OCI-LY3 (cell line): ENCODE data around the gene KCNS1.

ENCODE experiments used
- H2AFZ ChIP-seq: fragments of 200-600, 300-600 bp; shearing (Covaris generic); 2 replicates; pipeline ENCODE4 v1.6.0; 2014; ENCODE audit warnings: antibody characterized with exemption, low read depth, low read length
- H3K27ac ChIP-seq: fragments of 200-600, 300-600 bp; sonication (generic); 2 replicates; pipeline ENCODE4 v1.5.1; 2014; ENCODE audit warnings: mild to moderate bottlenecking, low read length, moderate library complexity, mixed read lengths
- H3K27me3 ChIP-seq: fragments of 200-600, 300-600 bp; sonication (generic); 2 replicates; pipeline ENCODE4 v1.6.1; 2014; ENCODE audit warnings: low read depth, low read length, mixed read lengths
- H3K36me3 ChIP-seq: fragments of 200-600, 300-600 bp; sonication (generic); replicated peaks from 2 replicates; pipeline ENCODE3; 2014; ENCODE audit warnings: low read depth, low read length, mixed read lengths
- H3K4me1 ChIP-seq: fragments of 300-600, 200-600 bp; sonication (generic); 2 replicates; pipeline ENCODE4 v1.6.1; 2014; ENCODE audit warnings: low read length, mixed read lengths
- H3K4me2 ChIP-seq: fragments of 200-600, 300-600 bp; sonication (generic); 2 replicates; pipeline ENCODE4 v1.6.1; 2014; ENCODE audit warnings: low read length, mixed read lengths
- H3K4me3 ChIP-seq: fragments of 300-600, 200-600 bp; sonication (generic); 2 replicates; pipeline ENCODE4 v1.5.1; 2014; ENCODE audit warnings: antibody characterized with exemption, mild to moderate bottlenecking, low read length, moderate library complexity
- H3K79me2 ChIP-seq: fragments of 300-600, 200-600 bp; shearing (Covaris generic); 2 replicates; pipeline ENCODE4 v1.6.1; 2014; ENCODE audit warnings: mild to moderate bottlenecking, low read length, mixed read lengths
- H3K9ac ChIP-seq: fragments of 300-600, 200-600 bp; shearing (Covaris generic); 2 replicates; pipeline ENCODE4 v1.6.0; 2014; ENCODE audit warnings: mild to moderate bottlenecking, low read length, moderate library complexity
- H3K9me3 ChIP-seq: fragments of 200-600, 300-600 bp; shearing (Covaris generic); 2 replicates; pipeline ENCODE4 v1.6.1; 2014; ENCODE audit warnings: low read length, mixed read lengths; ENCODE audit not compliant: insufficient read depth
- H4K20me1 ChIP-seq: fragments of 200-600, 300-600 bp; sonication (generic); 2 replicates; pipeline ENCODE4 v1.6.1; 2016; ENCODE audit warnings: low read length, mixed read lengths; ENCODE audit not compliant: insufficient read depth
- EZH2phosphoT487 ChIP-seq: fragments of 200-600 bp; shearing (Covaris generic); IDR thresholded peaks from 2 replicates; pipeline ENCODE4 v1.6.1; 2018; ENCODE audit warnings: antibody characterized with exemption, mixed run types, low read depth
- TF ChIP-seq, protein P1 (sequence below): fragments of 200-600, 300-600 bp; sonication (generic); IDR thresholded peaks from 2 replicates; pipeline ENCODE4 v1.5.1; 2014; ENCODE audit warnings: antibody characterized with exemption, low read length, low read depth

Gene KCNS1

DNA sequence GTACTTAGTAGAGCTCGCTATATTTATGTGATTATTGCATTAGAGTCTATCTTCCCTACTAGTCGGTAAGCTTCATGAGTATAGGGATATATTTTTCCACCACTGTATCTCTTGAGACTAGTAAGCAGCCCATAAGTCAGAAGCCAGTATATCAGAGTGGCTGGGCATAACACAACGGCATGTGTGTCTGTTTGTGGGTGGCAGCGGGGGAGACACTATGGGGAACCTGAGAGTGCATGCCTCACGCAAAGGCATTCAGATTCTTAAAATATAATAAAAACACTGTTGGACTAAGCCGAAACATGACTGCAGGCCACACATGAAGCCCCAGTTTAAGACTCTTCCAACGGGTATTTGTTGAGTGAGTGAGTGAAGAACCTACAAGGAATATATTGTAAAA lies 8.0 kb downstream of the KCNS1 start:
- no peak for TF ChIP-seq EZH2phosphoT487
- TF ChIP-seq, protein P1, sequence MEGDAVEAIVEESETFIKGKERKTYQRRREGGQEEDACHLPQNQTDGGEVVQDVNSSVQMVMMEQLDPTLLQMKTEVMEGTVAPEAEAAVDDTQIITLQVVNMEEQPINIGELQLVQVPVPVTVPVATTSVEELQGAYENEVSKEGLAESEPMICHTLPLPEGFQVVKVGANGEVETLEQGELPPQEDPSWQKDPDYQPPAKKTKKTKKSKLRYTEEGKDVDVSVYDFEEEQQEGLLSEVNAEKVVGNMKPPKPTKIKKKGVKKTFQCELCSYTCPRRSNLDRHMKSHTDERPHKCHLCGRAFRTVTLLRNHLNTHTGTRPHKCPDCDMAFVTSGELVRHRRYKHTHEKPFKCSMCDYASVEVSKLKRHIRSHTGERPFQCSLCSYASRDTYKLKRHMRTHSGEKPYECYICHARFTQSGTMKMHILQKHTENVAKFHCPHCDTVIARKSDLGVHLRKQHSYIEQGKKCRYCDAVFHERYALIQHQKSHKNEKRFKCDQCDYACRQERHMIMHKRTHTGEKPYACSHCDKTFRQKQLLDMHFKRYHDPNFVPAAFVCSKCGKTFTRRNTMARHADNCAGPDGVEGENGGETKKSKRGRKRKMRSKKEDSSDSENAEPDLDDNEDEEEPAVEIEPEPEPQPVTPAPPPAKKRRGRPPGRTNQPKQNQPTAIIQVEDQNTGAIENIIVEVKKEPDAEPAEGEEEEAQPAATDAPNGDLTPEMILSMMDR, result no peak
- Histone ChIP-seq H3K9ac (no peak overlapping the region), H3K9me3 (no peaks in the 10 kb centered on the region), H4K20me1 (peaks cover 37% of the 10 kb centered on the region), H3K4me2 (no peak overlapping the region), H3K4me3 (no peak overlapping the region), H3K27ac (no peak overlapping the region), H3K79me2 (no peaks in the 10 kb centered on the region), H3K36me3 (peaks cover 73% of the 10 kb centered on the region), H2AFZ (no peak overlapping the region), H3K27me3 (no peaks in the 10 kb centered on the region), H3K4me1 (no peaks in the 10 kb centered on the region)

DNA sequence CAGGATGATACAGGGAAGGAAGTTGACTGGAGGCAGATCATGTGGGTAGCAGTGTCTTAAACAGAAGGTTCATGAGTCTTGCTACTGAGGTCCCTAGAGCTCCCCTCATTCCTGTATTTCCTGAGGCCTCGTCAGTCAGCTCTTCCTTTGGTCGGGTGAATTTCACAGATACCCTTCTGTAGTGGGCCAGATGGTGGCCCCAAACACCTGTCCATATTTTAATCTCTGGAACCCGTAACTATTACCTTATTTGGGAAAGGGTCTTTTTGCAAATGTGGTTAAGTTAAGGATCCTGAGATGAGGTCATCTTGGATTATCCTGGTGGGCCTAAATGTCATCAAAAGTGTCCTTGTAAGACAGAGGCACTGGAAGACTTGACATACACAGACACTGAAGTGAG lies 9.6 kb downstream of the KCNS1 start:
- Histone ChIP-seq H3K9me3 (no peaks in the 10 kb centered on the region), H3K27ac (no peak overlapping the region), H4K20me1 (peaks cover 47% of the 10 kb centered on the region), H2AFZ (no peak overlapping the region), H3K4me2 (no peak overlapping the region), H3K9ac (no peak overlapping the region), H3K4me1 (peaks cover 8% of the 10 kb centered on the region; the same call in 1 of the 2 replicates), H3K4me3 (no peak overlapping the region), H3K36me3 (peaks cover 81% of the 10 kb centered on the region), H3K27me3 (no peaks in the 10 kb centered on the region), H3K79me2 (peaks cover 6% of the 10 kb centered on the region; the same call in 1 of the 2 replicates)
- TF ChIP-seq EZH2phosphoT487, result no peak
- TF ChIP-seq, protein P1, result no peak

DNA sequence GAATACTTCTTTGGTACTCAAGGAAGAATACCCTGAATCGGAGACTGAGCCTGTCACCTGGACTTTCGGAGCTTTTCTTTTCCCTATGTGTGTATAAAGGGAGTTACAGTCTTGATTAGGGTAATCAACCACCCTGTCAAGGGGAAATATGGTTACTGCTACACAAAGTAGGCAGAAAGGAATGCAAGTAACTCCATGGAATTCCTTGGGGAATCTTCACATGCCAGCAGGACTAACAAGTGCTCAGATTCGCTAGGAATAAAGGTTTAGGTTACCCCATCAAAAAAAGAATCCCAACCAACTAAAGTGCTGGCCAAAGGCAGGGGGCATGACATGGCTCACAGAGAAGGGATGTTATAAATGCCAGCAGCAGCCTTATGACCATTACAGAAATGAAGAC lies 10.4 kb downstream of the KCNS1 start:
- peaks cover 50% of the 10 kb centered on the region for H4K20me1 ChIP-seq
- no peaks in the 10 kb centered on the region for H3K27me3 ChIP-seq
- H3K36me3 ChIP-seq, result peaks cover 89% of the 10 kb centered on the region
- peaks cover 11% of the 10 kb centered on the region; the same call in 1 of the 2 replicates for H3K4me1 ChIP-seq
- H3K27ac ChIP-seq, result no peak overlapping the region
- H3K4me2 ChIP-seq, result no peak overlapping the region
- TF ChIP-seq, protein P1, result no peak
- TF ChIP-seq EZH2phosphoT487, result no peak
- peaks cover 15% of the 10 kb centered on the region for H3K79me2 ChIP-seq
- no peak overlapping the region for H3K9ac ChIP-seq
- H3K4me3 ChIP-seq, result no peak overlapping the region
- no peak overlapping the region for H2AFZ ChIP-seq
- H3K9me3 ChIP-seq, result no peaks in the 10 kb centered on the region

DNA sequence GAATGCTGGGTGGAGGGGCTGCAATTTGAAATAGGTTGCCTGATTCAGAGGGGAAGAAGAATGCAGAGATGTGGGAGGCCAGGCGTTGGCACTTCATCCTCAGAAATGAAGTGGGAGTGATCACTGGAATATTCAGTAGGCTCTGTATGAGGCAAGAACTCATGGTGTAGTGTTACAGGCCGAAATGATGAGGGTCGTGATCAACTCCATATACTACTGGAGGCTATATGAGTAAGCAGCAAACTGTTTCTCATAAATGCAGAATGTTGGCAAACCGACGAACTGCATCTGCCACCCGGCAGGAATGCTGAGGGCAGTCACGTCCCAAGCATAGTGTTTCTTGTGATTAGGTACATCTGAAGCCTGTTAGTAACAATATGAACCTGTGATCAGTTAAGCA lies 12.7 kb downstream of the KCNS1 start:
- H3K27ac ChIP-seq, result no peak overlapping the region

More for the DNA sequence above, 12.7 kb downstream of the KCNS1 start:
- Histone ChIP-seq H3K4me3 (no peak overlapping the region), H2AFZ (no peak overlapping the region), H3K79me2 (peaks cover 24% of the 10 kb centered on the region), H3K36me3 (peaks cover 95% of the 10 kb centered on the region), H3K4me1 (peaks cover 11% of the 10 kb centered on the region; the same call in 1 of the 2 replicates), H3K9me3 (no peaks in the 10 kb centered on the region), H3K27me3 (no peaks in the 10 kb centered on the region), H3K9ac (no peak overlapping the region), H4K20me1 (peaks cover 58% of the 10 kb centered on the region), H3K4me2 (no peak overlapping the region)
- no peak for TF ChIP-seq EZH2phosphoT487
- TF ChIP-seq, protein P1, result no peak
